ENCODE measurements around the gene RCL1.

The RCL1 gene

DNA sequence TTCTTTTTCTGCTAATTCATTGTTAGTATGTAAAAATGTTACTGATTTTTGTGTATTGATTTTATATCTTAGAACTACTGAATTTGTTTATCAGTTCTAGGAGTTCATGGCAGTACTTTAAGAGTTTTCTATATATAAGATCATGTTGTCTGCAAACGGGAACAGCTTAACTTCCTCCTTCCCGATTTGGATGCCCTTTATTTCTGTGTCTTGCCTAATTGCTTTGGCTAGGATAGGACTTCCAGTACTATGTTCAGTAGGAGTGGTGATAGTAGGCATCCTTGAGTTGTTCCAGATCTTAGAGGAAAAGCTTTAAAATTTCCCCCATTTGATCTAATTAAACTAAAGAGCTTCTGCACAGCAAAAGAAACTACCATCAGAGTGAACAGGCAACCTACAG is 20.1 kb downstream of the RCL1 start:
- Histone ChIP-seq H3K4me3 (ENCODE audit: low read length) (no peak overlapping the region), H2AFZ (ENCODE audit: low read depth, low read length) (no peak overlapping the region), H3K27ac (ENCODE audit: low read length) (no peak overlapping the region), H3K9ac (ENCODE audit: low read length) (no peak overlapping the region), H3K9me3 (ENCODE audit: insufficient read depth, low read length) (no peaks in the 10 kb centered on the region), H3K27me3 (ENCODE audit: low read depth, low read length) (no peaks in the 10 kb centered on the region), H4K20me1 (ENCODE audit: insufficient read depth, low read length) (peaks cover 4% of the 10 kb centered on the region; the same call in 1 of the 2 replicates), H3K4me2 (ENCODE audit: low read length) (no peak overlapping the region), H3K36me3 (replicated peaks; ENCODE audit: low read depth, low read length) (peaks cover 3% of the 10 kb centered on the region), H3K79me2 (ENCODE audit: low read length) (peaks cover 94% of the 10 kb centered on the region), H3K4me1 (ENCODE audit: low read length) (peaks cover 23% of the 10 kb centered on the region)
- TF ChIP-seq EZH2phosphoT487 (IDR thresholded peaks at IDR 0.05; ENCODE audit: low read depth) (no peak), CTCF (IDR thresholded peaks at IDR 0.05; ENCODE audit: low read depth, low read length) (no peak)

- H3K4me2 ChIP-seq (ENCODE audit: low read length), result peak overlapping the region; percentile 64
These were observed 22.2 kb downstream of the RCL1 start for GRCh38 chr9:4814913-4815312.

DNA sequence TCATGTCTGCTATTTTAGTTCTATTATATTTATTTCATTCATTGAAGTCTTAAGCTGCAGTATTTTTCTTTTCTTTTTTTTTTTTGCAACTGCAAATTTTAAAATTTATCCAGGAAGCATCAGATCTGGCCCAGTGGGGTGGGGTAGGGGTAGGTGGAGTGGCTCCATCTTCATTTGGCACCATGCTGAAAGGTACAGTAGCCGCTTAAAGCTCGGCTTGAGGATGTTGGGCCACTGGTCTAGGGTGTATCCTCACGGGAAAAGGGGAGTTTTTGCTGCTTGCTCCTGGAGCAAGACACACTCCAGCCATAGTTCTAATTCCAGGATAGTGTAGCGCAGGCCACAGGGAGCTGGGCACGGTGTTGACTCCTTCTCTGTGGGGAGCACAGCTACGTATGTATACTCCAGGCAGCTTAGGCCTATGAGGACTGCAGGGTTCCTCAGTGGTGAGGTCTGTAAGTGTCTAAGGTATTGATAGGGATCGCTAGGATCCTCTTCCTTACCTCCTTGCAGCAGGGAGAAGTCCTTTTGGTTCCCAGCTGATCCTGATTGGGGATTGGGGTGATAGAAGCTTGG is 22.7 kb downstream of the RCL1 start:
- H2AFZ ChIP-seq (ENCODE audit: low read depth, low read length), result no peak overlapping the region
- peaks cover 12% of the 10 kb centered on the region; the same call in 1 of the 2 replicates for H4K20me1 ChIP-seq (ENCODE audit: insufficient read depth, low read length)
- peak overlapping the region; percentile 64 for H3K4me2 ChIP-seq (ENCODE audit: low read length)
- H3K9ac ChIP-seq (ENCODE audit: low read length), result no peak overlapping the region
- TF ChIP-seq CTCF (IDR thresholded peaks at IDR 0.05; ENCODE audit: low read depth, low read length), result no peak
- no peak for TF ChIP-seq EZH2phosphoT487 (IDR thresholded peaks at IDR 0.05; ENCODE audit: low read depth)
- no peaks in the 10 kb centered on the region for H3K9me3 ChIP-seq (ENCODE audit: insufficient read depth, low read length)
- peak overlapping the region; percentile 44 for H3K4me3 ChIP-seq (ENCODE audit: low read length)
- H3K36me3 ChIP-seq (replicated peaks; ENCODE audit: low read depth, low read length), result peaks cover 3% of the 10 kb centered on the region
- H3K27me3 ChIP-seq (ENCODE audit: low read depth, low read length), result no peaks in the 10 kb centered on the region
- H3K27ac ChIP-seq (ENCODE audit: low read length), result peak overlapping the region; percentile 56
- H3K79me2 ChIP-seq (ENCODE audit: low read length), result peaks cover 91% of the 10 kb centered on the region
- peaks cover 23% of the 10 kb centered on the region for H3K4me1 ChIP-seq (ENCODE audit: low read length)

More at GRCh38 chr9:4814913-4815312, 22.2 kb downstream of the RCL1 start:
- Histone ChIP-seq H3K9ac (ENCODE audit: low read length) (no peak overlapping the region; the same call in 1 of the 2 replicates), H4K20me1 (ENCODE audit: insufficient read depth, low read length) (peaks cover 6% of the 10 kb centered on the region; the same call in 1 of the 2 replicates), H3K4me3 (ENCODE audit: low read length) (peak overlapping the region; percentile 44), H3K79me2 (ENCODE audit: low read length) (peaks cover 91% of the 10 kb centered on the region), H3K27me3 (ENCODE audit: low read depth, low read length) (no peaks in the 10 kb centered on the region), H3K9me3 (ENCODE audit: insufficient read depth, low read length) (no peaks in the 10 kb centered on the region), H2AFZ (ENCODE audit: low read depth, low read length) (no peak overlapping the region), H3K27ac (ENCODE audit: low read length) (peak overlapping the region; percentile 56), H3K36me3 (replicated peaks; ENCODE audit: low read depth, low read length) (peaks cover 3% of the 10 kb centered on the region), H3K4me1 (ENCODE audit: low read length) (peaks cover 23% of the 10 kb centered on the region)
- TF ChIP-seq EZH2phosphoT487 (IDR thresholded peaks at IDR 0.05; ENCODE audit: low read depth), result no peak
- no peak for TF ChIP-seq CTCF (IDR thresholded peaks at IDR 0.05; ENCODE audit: low read depth, low read length)

- peaks cover 85% of the 10 kb centered on the region for H3K79me2 ChIP-seq (ENCODE audit: low read length)
- no peak overlapping the region for H3K4me2 ChIP-seq (ENCODE audit: low read length)
These were observed 27.4 kb downstream of the RCL1 start for GRCh38 chr9:4820168-4820567.

More at GRCh38 chr9:4820168-4820567, 27.4 kb downstream of the RCL1 start:
- Histone ChIP-seq H3K4me1 (ENCODE audit: low read length) (peaks cover 14% of the 10 kb centered on the region), H3K9ac (ENCODE audit: low read length) (no peak overlapping the region), H4K20me1 (ENCODE audit: insufficient read depth, low read length) (peaks cover 24% of the 10 kb centered on the region), H3K27me3 (ENCODE audit: low read depth, low read length) (no peaks in the 10 kb centered on the region), H2AFZ (ENCODE audit: low read depth, low read length) (no peak overlapping the region), H3K4me3 (ENCODE audit: low read length) (no peak overlapping the region), H3K9me3 (ENCODE audit: insufficient read depth, low read length) (no peaks in the 10 kb centered on the region), H3K36me3 (replicated peaks; ENCODE audit: low read depth, low read length) (no peaks in the 10 kb centered on the region), H3K27ac (ENCODE audit: low read length) (no peak overlapping the region)
- no peak for TF ChIP-seq EZH2phosphoT487 (IDR thresholded peaks at IDR 0.05; ENCODE audit: low read depth)
